ENCODE results near the gene SEMA3B. TPM values are rescaled to one million over a fixed set of nuclear protein-coding genes. Genes with fewer than 3 reads are reported as not detected.

Gene SEMA3B
- total and polyA plus RNA-seq, 2 experiments from 2014 or later: 2.4 to 3.3 TPM

DNA sequence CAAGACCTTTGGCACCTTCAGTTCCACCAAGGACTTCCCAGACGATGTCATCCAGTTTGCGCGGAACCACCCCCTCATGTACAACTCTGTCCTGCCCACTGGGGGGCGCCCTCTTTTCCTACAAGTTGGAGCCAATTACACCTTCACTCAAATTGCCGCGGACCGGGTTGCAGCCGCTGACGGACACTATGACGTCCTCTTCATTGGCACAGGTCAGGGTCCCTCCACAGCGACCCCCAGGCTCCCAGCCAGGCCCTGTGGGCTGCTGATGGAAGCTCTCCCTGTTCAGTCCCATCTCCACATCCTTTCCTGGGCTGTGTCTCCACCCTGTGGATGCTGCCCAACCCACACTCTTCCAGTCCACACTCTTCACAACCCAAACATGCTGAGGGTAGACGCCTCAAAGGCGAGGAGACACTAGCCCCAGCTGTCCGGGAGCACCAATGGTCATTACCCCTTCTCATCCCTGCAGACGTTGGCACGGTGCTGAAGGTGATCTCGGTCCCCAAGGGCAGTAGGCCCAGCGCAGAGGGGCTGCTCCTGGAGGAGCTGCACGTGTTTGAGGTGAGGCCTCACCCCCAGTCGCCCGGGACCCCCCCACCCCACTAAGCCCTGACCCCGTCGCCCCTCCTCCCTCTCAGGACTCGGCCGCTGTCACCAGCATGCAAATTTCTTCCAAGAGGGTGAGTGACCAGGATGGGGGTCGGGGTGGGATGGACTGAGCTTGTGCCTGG is 5.6 kb downstream of the SEMA3B start (continued):
- TF ChIP-seq, protein P1, sequence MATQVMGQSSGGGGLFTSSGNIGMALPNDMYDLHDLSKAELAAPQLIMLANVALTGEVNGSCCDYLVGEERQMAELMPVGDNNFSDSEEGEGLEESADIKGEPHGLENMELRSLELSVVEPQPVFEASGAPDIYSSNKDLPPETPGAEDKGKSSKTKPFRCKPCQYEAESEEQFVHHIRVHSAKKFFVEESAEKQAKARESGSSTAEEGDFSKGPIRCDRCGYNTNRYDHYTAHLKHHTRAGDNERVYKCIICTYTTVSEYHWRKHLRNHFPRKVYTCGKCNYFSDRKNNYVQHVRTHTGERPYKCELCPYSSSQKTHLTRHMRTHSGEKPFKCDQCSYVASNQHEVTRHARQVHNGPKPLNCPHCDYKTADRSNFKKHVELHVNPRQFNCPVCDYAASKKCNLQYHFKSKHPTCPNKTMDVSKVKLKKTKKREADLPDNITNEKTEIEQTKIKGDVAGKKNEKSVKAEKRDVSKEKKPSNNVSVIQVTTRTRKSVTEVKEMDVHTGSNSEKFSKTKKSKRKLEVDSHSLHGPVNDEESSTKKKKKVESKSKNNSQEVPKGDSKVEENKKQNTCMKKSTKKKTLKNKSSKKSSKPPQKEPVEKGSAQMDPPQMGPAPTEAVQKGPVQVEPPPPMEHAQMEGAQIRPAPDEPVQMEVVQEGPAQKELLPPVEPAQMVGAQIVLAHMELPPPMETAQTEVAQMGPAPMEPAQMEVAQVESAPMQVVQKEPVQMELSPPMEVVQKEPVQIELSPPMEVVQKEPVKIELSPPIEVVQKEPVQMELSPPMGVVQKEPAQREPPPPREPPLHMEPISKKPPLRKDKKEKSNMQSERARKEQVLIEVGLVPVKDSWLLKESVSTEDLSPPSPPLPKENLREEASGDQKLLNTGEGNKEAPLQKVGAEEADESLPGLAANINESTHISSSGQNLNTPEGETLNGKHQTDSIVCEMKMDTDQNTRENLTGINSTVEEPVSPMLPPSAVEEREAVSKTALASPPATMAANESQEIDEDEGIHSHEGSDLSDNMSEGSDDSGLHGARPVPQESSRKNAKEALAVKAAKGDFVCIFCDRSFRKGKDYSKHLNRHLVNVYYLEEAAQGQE (IDR thresholded peaks at IDR 0.05; ENCODE audit: unreplicated experiment): no peak

DNA sequence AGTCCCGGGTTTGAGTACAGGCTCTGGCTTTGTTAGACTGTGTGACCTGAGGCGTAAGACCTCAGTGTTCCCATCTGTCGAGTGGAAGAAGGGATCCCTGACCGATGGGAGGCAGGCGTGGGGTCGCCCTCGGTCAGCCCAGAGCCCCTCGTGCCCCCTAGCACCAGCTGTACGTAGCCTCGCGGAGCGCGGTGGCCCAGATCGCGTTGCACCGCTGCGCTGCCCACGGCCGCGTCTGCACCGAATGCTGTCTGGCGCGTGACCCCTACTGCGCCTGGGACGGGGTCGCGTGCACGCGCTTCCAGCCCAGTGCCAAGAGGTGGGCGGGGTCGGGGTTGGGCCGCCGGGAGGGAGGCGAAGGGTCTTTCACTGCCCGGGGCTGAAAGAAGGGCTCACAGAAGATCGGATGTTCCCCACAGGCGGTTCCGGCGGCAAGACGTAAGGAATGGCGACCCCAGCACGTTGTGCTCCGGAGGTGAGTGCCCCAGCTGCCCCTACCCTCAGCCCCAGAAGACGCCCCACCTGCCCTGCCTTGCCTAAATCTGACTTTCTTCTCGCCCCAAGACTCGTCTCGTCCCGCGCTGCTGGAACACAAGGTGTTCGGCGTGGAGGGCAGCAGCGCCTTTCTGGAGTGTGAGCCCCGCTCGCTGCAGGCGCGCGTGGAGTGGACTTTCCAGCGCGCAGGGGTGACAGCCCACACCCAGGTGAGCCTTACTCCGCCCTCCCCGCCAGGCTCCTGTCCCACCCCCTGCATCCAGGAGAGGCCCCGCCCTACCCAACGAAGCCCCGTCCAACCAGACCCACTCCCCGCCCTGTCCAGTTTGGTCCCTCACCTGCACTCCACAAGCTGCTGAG is 6.4 kb downstream of the SEMA3B start:
- ATAC-seq (peak; percentile 18), DNase-seq (ENCODE audit: low spot score) (peak; percentile 78)
- Mint-ChIP-seq H3K27ac (no peak overlapping the region), H3K9me3 (no peaks in the 10 kb centered on the region), H3K36me3 (ENCODE audit: low read depth) (no peaks in the 10 kb centered on the region), H3K4me3 (peak overlapping the region; percentile 78), H3K4me1 (peaks cover 30% of the 10 kb centered on the region), H3K27me3 (ENCODE audit: insufficient read depth, low read depth, poor library complexity) (peaks cover 49% of the 10 kb centered on the region)
- H3F3A ChIP-seq (replicated peaks; ENCODE audit: low read depth): peaks cover 10% of the 10 kb centered on the region; the same call in 1 of the 2 replicates
- H3K36me3 ChIP-seq (ENCODE audit: insufficient read depth): no peaks in the 10 kb centered on the region
- H3K4me1 ChIP-seq (ENCODE audit: insufficient read depth): peaks cover 3% of the 10 kb centered on the region; the same call in 1 of the 2 replicates
- no peak overlapping the region for H3K27ac ChIP-seq (ENCODE audit: low read depth)
- H2AFZ ChIP-seq: peak overlapping the region; percentile 80
- H4K20me1 ChIP-seq (replicated peaks; ENCODE audit: insufficient read depth): no peaks in the 10 kb centered on the region
- H3K79me2 ChIP-seq (replicated peaks; ENCODE audit: insufficient read depth): no peaks in the 10 kb centered on the region
- H3K4me2 ChIP-seq: peak overlapping the region; percentile 86
- H3K9me2 ChIP-seq (ENCODE audit: insufficient read depth): no peaks in the 10 kb centered on the region
- peaks cover 57% of the 10 kb centered on the region for H3K27me3 ChIP-seq (ENCODE audit: insufficient read depth)
- H3K4me3 ChIP-seq: peak overlapping the region; percentile 63
- TF ChIP-seq, protein P2, sequence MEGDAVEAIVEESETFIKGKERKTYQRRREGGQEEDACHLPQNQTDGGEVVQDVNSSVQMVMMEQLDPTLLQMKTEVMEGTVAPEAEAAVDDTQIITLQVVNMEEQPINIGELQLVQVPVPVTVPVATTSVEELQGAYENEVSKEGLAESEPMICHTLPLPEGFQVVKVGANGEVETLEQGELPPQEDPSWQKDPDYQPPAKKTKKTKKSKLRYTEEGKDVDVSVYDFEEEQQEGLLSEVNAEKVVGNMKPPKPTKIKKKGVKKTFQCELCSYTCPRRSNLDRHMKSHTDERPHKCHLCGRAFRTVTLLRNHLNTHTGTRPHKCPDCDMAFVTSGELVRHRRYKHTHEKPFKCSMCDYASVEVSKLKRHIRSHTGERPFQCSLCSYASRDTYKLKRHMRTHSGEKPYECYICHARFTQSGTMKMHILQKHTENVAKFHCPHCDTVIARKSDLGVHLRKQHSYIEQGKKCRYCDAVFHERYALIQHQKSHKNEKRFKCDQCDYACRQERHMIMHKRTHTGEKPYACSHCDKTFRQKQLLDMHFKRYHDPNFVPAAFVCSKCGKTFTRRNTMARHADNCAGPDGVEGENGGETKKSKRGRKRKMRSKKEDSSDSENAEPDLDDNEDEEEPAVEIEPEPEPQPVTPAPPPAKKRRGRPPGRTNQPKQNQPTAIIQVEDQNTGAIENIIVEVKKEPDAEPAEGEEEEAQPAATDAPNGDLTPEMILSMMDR (conservative IDR thresholded peaks at IDR 0.05; ENCODE audit: low read depth in 2 of 2): no peak
- TF ChIP-seq POLR2AphosphoS5 (IDR thresholded peaks at IDR 0.05; ENCODE audit: low read depth): no peak
- no peak for TF ChIP-seq ZNF331 (CRISPR knock-in tag; IDR thresholded peaks at IDR 0.05; ENCODE audit: low read depth)
- TF ChIP-seq STAT1 (IDR thresholded peaks at IDR 0.05; ENCODE audit: unreplicated experiment): no peak
- no peak for TF ChIP-seq EZH2phosphoT487 (IDR thresholded peaks at IDR 0.05; ENCODE audit: unreplicated experiment)
- TF ChIP-seq CREB1 (CRISPR knock-in tag; IDR thresholded peaks at IDR 0.05; ENCODE audit: low read depth): no peak
- no peak for TF ChIP-seq EZH2 (IDR thresholded peaks at IDR 0.05; ENCODE audit: low read depth, unreplicated experiment)
- TF ChIP-seq, protein P3, sequence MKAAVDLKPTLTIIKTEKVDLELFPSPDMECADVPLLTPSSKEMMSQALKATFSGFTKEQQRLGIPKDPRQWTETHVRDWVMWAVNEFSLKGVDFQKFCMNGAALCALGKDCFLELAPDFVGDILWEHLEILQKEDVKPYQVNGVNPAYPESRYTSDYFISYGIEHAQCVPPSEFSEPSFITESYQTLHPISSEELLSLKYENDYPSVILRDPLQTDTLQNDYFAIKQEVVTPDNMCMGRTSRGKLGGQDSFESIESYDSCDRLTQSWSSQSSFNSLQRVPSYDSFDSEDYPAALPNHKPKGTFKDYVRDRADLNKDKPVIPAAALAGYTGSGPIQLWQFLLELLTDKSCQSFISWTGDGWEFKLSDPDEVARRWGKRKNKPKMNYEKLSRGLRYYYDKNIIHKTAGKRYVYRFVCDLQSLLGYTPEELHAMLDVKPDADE (IDR thresholded peaks at IDR 0.05): no peak
- TF ChIP-seq, protein P1 (IDR thresholded peaks at IDR 0.05; ENCODE audit: unreplicated experiment): no peak
